8988T (cell line): ENCODE measurements around the gene DACT3.
A peak's percentile ranks its signal among the peaks of the same experiment; 100 is the strongest.

Source experiments
- DNase-seq: peaks from one replicate; pipeline ENCODE4 v3.0.0; 2011

The DACT3 gene

GRCh38 chr19:46661735-46662592 is 982 bp upstream of the DACT3 start:
- DNase-seq = no peak

GRCh38 chr19:46660551-46661019 is 397 bp downstream of the DACT3 start:
- DNase-seq = no peak

DNA sequence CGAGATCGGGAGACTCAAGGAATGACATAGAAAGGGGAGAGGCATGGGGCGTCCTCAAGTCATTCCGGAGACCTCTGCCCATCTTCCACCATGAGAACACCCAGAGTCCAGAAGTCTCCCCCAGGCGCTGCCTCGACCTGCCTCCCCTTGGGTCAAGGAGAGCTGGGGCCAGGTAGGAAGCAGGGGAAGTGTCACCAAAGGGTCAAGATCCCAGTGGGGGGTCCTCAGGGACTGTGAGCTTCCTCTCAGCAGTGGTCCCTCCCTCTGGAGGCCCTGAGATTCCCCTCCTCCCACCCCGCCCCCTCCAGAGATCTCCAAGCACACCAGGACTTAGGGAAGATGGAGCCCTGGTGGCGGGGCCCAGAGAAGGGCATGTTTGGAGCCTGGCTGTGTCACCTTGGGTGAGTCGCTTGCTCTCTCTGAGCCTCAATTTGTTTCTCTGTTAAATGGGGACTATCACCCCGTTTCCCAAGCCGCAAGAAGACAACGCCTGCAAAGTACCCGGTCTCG is 919 bp downstream of the DACT3 start:
- DNase-seq = no peak

- no peak for DNase-seq
These were observed 1.6 kb downstream of the DACT3 start for GRCh38 chr19:46659151-46660007.

GRCh38 chr19:46656541-46656940 is 4.4 kb downstream of the DACT3 start:
- DNase-seq = no peak

DNA sequence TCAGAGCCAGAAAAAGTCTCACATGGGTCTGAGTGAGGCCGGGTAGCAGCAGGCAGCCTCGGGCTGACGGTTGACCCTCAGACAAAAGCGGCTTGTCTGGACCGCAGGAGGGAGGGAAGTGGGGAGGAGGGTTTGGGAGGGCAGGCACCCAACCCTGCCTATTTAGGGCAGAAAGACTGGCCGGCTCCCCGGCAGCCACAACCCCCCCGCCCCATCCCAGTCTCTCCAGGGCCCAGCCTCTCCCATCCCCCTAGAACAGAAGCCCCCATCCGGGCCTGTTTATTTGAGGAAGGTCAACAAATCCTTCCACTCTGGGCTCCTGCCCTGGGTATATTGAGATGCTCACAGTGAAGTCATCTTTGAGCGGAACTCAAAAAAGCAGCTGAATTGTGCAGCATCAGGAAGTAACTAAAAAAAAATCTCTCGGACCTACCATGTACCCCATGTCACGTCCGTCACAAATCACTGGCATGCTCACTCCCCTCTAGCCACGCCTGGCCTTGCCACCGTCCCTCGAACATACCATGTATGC is 6.3 kb downstream of the DACT3 start:
- no peak for DNase-seq

DNA sequence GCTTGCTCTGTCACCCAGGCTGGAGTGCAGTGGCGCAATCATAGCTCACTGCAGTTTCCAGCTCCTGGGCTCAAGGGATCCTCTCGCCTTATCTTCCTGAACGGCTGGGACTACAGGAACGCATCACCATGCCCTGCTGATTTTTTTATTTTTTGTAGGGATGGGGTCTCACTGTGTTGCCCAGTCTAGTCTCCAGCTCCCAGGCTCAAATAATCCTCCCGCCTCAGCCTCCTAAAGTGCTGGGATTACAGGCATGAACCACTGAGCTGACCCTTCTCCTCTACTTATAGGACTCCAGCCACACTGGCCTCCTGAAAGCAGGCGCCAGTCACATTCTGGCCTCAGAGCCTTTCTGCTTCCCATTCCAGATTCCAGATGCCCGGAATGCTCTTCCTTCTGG is 10.5 kb downstream of the DACT3 start:
- no peak for DNase-seq

GRCh38 chr19:46648961-46649960 is 11.7 kb downstream of the DACT3 start:
- DNase-seq = no peak

- no peak for DNase-seq
These were observed 12.7 kb downstream of the DACT3 start for GRCh38 chr19:46648060-46648960.

GRCh38 chr19:46646402-46646801 is 14.6 kb downstream of the DACT3 start:
- no peak for DNase-seq

DNA sequence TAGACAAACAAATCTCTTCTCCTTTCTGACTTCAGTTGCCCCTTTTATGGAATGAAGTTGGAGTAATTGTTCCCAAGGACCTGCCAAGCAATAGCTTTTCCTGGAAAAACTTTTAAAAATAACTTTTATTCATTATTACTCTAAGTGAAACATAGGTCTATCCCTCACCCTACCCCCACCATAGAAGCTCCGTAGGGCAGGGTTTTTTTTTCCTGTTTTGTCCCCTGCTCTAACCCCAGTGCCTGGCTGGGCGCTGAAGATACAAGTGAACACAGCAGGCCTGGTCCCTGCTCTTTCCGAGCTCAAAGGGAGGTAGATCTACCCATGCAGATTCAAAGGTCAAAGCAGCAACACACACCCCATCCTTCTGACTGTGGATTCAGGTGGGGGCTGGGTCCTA is 16.3 kb downstream of the DACT3 start:
- no peak for DNase-seq

- no peak for DNase-seq
These were observed 20.3 kb downstream of the DACT3 start for GRCh38 chr19:46640656-46641055.

GRCh38 chr19:46639358-46640182 is 21.4 kb downstream of the DACT3 start:
- DNase-seq = no peak

DNA sequence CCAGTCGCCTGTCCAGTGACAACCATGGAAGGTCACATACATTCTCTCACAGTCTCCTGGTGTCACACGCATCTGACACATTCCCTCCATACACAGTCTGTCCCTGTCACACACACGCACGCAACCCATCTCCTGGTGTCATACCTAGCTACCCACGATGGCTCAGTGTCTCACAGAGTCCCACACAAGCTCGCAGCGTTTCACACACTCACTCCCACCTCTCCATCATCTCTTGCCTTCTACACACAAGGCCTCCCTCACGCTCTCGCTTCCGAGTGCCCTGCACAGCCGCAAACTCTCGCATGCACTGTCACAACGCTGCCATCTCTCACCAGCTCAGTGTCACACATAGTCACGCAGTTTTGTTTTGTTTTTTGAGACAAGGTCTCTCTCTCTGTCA is 23.8 kb downstream of the DACT3 start:
- no peak for DNase-seq

DNA sequence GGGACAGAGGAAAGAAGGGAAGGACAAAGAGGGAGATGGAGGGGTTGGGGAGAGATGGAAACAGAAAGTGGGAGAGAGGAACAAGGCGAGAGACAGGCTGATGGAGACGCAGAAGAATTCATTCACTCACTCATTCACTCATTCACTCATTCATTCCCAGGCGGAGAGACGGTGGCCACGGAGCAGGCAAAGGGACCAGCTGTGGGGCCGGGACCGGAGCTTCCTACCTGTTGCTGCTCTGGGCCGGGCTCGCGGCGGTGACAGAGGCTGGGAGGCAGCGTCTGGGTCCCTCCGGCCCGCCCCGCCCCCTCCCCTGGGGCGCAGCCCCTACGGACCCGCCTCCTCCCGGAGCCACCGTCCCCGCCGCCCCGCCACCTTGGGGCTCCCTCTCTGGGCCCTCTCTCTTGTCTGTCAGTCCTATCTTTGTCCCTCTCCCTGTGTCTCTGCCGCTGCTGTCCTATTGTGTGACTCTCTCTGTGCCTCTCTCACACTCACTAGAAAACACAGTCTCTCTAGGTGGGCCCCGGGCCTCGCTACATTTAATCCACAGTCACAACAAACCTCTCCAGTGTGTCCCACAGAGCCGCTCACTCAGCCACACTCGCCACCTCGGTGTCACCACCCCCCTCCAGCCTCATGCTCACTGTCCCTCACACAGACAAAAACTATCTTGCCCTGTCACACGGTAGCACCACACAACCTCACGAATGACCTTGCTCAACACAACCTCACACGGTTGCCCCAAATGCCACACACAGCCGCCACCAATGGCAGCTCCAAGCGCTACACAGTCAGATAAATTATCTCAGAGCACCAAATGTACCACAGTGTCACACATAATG is 24.8 kb downstream of the DACT3 start, which contains the start of gene GNG8:
Gene GNG8, minus strand, starts transcription at position 283 of the 842 bp plus-strand sequence. CDS start 1,520 bp downstream, outside the sequence.
- no peak for DNase-seq

DNA sequence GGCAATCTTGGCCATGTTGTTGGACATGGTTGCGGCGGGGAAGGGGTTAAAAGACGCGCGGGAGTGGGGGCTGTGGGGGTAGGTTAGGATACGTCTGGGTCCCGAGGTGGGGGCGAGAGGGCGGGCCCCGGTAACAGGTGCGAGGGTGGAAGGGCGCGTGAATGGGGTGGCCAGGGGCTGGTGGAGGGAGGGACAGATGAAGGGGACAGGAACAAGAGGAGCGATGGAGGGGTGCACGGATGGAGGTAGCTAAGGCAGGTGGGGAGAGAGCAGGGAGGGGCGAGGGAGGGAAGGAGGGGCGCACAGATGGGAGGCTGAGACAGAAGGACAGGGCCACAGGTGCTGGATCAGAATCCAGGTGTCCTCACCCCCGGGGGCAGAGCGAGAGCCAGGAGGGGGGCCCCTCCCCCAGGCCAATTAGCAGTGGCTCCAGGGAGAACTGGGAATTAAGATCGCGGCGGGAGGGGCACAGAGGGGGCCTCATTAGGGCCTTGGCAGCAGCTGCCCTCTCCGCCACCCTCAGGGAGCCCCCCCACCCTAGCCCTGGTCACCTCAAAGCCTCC is 26.2 kb downstream of the DACT3 start:
- DNase-seq = no peak

GRCh38 chr19:46634045-46634655 is 26.8 kb downstream of the DACT3 start:
- DNase-seq = peak; percentile 77

DNA sequence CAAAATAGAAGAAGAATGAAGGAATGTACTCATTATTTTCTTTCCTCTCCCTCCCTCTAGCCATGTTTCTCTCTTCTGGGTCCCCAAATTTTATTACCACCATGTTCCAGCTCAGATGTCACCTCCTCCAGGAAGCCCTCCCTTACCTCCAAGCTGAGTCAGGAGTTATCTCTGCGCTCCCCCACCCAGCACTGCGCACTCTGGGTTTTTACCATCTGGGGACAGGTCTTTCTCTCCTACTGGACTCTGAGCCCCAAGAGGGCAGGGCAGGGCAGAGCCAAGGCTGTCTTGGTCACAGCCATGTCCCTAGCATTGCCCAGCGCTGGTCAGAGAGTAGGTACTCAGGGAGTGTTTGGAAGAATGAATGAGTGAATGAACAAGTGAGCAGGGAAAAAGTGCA is 27.9 kb downstream of the DACT3 start:
- DNase-seq = no peak
